A172 (cell line): Measurements from ENCODE around the gene AQP12B. TPM values are rescaled to one million over a fixed set of nuclear protein-coding genes. Genes with fewer than 3 reads are reported as not detected.

Source experiments
- DNase-seq: peaks from one replicate; pipeline ENCODE4 v3.0.0-alpha.2; 2015; ENCODE audit warnings: low spot score
- total RNA-seq: library from RNA; depleted of rRNA; stranded (reverse); fragments of >200 nt; shearing (Covaris generic); gene quantifications from 2 replicates; pipeline ENCODE4 v1.2.3, GENCODE V29; 2014

The AQP12B gene
- total RNA-seq, 1 experiment from 2014 or later: not detected

DNA sequence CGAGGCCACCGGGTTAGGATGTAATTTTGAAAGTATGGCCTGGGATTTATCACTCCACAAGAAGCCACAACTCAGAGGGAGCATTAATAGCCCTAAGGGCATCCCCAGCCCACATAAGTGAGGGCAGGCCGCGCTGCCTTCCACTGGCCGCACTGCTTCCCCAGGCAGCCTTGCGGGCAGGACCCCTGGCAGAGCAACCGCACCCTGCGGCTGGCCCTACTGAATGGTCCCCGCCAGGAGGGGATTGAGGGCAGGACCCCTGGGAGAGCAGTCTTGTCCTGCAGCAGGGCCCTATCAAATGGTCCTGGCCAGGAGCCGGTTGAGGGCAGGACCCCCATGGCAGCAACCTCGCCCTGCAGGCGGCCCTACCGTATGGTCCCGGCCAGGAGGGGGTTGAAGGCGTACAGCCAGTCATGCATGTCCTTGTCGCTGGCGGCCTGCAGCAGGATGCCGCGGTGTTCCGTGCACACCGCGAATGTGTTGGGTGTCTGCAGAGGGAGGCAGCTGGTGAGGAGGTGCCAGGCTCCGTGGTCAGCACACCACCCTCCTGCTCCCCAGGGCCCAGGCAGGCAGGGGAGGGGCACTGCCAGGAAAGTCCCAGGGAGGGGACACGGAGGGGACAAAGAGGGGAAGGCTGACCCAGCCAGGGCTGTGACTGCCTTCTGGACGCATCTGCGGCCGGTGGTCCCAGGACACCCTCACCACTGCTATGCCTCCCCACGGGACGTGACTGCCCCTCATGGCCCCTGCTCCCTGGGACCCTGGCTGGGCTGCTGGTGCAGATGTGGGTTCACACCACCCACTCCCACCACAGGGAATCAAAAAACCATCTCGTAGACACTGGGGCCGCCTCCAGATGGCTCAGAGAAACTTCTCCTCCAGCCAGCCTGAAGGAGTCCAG lies 35.2 kb upstream of the AQP12B start:
- DNase-seq: no peak

DNA sequence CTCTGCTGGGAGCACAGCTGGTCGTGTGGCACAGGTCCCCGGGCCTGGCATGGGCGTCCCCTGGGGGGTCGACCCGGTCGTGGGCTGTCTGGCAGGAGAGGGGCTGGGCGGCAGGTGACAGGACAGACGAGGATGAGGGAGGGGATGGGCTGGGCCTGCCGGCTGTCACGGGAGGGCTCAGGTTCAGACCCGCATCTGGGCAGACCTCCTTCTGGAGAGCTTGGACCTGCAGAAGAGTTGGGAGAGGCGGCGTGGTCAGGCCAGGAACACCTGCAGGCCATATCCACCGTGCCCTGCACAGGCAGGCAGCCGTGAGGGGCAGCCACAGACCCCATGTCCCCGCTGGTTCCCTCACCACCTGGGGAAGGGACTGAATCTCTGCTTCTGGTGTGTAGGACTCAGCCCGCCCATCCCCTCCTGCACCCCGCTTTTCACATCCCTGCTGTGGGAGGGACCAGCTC lies 34.5 kb upstream of the AQP12B start:
- no peak for DNase-seq

DNA sequence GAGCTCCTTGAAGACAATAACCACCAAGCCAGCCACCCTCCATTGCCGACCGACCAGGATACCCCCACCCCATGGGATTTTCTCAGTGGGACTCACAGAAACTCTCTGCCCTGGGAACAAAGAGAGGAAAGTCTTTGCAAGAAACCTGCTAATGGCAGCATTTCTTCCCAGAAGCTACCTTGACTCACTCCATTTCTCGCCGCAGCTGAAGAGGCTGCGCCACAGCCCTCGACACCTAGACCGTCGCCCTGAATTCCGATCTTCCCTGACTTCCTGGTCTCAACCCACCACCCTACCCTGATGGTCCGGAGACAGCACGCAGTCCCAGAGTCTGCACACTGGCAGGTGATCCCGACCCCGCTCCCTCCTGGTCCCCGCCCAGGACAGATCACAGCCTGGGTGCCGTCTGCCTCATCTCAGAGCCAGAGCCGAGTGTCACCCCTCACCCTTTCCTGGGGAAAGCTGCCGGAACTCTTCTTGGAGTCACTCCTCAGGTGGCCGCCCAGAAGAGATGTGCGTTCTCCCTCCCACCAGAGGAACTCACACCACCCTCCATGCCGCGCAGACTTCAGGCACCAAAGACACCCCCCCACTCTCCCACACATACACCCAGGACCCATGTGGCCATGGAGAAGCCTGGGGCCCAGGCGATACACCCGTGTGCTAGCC lies 33.6 kb upstream of the AQP12B start:
- DNase-seq: no peak

DNA sequence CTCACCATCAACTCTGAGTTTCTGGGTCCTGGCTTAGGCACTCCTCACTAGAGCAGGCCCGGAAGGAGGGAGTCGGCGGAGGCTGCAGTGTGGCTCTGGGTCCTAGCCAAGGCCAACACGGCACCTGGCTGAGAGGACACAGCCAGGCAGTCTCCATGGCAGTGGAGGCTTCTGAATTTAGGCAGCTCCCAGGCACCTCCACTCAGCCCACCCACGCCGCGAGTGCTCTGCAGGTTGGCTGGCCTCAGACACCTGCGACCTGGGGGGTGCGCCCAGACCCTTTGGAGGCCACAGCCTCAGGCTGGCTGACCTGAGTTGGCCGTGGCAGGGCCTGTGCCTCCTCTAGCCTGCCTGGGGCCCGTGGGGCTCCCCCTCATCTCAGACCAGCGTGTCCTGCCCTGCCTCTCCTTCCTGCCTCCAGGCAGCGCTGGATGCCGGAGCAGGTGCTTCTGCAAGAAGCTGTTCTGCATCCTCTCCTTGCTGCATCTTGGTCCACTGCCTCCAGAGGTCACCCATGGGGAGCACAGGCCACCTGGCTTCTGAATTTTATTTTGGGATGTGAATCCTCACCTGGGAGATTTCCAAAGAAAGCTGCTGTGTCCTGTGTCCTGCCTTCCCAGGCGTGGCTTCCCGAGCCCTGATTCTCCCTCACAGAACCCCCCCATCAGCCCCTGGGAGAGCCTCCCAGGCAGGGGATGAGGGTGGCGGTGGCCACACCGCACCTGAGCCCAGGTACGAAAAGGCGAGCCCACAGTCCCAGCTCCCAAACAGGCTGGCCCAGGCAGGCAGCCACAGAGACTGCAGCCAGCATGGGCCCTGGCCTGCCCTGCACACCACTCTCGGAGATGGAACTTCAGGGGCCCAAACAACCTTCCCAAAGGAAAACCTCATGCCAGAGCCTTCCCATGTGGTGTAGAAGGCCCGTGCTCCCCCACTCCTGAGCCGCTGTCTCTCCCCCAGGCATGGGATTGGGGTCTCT lies 32.4 kb upstream of the AQP12B start:
- DNase-seq: no peak

DNA sequence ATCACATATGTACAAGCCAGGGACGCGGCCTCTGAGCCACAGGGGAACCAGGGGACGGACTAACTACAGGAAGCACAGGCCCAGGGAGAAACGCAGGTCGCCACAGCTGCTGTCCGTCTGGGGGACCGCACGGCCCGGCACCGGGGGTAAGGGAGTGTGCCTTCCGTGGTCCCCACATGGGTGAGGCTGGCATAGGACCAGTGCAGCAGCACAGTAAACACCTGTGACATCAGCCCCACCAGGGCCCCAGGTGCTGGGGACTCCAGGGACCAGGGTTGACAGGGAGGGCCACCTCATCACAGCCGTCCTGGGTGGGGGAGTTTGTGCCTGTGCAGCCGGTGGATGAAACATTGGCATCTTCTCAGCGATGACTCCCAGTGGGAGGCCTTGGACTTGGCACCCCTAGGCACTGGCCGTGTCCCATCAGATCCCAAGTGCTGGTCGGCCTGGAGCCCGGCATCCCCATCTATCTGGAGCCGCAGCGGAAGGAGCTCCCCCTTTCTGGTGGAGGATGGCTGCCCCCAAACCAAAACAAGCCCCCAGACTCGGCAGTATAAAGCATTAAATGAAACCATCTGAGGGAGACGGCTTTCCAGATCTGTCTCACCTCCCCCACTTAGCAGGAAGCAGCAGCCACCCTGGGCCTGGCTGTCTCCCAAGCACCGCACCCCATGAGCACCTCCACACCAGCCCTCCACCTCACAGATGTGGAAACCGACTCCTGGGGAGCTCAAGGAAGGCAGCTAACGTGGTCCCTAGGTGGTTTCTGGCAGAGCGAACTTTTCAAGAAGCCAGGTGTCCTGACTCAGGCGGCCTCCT lies 31.5 kb upstream of the AQP12B start:
- no peak for DNase-seq

DNA sequence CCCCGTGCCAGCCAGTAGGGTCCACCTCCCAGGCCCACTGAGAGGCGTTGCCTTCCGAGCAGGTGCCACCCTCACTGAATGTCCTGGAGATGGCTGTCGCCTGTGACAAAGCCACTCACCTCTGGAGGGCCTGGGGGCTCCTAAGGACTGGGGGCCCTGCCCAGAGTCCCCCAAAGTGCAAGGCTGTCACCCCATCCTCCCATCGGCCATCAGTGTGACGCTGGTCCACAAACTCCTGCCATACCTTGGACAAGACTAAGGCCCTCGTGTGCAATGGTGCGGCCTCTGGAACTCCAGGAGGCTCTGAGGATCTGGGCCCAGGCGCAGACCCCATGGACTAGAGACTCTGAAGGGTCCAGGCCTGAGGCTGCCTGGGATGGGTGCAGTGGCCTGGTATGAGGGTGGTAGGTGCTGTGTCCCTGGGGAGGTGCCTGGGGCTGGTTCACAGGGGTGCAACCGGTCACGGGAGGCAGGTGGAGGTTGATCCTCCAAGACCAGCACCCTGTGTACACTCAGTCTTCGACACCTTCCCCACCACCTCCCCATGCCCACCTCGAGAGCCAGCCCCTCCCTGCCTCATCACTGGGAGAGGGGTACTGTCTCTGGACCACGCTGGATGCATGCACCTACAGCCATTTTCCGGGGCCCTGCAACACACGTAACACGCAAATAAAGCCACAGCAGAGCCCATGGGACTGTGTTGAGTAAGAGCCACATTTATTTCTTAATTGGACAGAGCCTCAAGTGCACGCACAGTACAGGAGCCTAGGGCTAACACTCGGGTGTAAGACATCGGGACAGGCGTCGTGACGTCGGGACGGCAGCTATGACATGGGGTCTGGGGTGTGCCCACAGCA lies 30.6 kb upstream of the AQP12B start:
- DNase-seq: no peak

DNA sequence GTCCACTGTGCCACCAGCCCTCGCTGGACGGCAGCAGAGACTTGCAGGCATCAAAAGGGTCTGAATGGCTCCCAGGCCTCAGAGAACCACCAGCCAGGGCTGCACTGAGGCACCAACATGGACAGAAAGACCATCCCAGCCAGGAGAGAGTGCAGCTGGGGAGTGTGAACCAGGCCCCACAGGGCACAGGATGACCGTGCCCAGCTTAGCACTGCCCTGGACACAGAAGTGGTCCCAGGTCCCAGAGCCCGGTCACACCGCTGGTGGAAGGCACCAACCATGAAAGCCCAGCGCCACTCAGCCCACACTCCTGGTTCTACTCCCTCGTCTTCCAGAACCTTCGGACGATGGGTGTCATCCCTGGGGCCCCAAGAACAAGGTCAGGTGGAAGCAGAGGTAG lies 29.4 kb upstream of the AQP12B start:
- DNase-seq: no peak

DNA sequence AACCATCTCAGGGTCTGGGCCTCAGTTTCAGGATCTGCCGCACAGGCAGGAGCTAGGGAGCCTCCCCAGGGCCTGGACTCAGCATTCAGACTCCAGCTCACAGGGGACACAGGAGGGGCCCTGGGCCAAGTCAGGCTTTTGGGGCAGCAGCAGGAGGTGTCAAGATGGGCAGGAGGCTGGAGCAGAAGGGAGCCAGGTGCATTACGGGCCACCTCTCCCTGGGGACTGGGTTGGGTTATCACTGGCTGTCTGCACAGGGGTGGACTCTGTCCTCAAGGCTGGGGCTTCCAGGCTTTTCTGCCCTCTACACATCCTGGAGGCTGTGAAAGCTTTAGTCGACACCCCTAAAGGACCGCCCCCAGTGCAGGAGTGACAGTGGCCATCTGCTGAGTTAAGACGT lies 29.0 kb upstream of the AQP12B start:
- no peak for DNase-seq

DNA sequence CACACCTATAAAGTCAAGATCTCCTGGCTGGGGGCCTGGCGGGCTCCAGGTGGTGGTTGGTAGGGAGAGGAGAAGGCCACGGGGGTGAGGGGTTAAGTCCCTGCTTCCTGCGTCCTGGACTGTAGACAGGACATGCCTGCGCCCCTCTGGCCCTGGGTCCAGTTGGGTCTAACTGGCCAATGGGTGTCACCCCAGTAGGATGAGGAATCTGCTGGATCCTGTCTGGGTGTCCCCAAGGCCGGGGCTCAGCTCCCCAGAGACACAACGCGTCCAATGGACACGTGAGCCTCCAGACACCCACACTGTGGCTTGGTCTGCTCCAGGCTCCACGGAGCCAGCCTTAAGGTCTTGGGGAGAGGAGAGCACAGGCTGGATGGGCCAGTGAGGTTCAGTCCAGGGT lies 28.6 kb upstream of the AQP12B start:
- DNase-seq: no peak

DNA sequence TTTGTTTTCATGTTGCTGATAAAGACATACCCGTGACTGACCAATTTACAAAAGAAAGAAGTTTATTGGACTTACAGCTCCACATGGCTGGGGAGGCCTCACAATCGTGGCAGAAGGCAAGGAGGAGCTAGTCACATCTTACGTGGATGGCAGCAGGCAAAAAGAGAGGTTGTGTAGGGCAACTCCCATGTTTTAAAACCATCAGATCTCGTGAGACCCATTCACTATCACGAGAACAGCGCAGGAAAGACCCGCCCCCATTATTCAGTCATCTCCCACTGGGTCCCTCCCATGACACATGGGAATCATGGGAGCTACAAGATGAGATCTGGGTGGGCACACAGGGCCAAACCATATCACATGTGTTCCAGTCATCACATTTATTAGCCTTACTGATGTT lies 25.8 kb upstream of the AQP12B start:
- no peak for DNase-seq

DNA sequence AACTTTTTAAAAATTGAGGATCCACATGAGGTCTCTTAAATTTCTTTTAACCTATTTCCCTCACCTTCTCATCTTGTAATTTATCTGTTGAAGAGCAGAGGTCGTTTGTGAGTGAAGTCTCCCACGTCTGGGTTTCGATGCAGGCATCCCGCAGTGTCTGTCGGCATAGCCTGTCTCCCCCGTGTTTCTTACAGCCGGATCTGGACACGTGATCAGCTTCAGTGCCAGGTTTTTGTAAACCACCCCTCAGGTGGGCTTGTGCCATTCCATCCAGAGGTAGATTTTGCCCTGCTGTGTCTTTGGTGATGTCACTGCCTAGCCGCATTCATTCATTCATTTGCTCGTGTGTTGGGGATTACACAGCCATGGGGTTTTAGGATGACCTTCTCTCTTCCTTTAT lies 25.1 kb upstream of the AQP12B start:
- no peak for DNase-seq

DNA sequence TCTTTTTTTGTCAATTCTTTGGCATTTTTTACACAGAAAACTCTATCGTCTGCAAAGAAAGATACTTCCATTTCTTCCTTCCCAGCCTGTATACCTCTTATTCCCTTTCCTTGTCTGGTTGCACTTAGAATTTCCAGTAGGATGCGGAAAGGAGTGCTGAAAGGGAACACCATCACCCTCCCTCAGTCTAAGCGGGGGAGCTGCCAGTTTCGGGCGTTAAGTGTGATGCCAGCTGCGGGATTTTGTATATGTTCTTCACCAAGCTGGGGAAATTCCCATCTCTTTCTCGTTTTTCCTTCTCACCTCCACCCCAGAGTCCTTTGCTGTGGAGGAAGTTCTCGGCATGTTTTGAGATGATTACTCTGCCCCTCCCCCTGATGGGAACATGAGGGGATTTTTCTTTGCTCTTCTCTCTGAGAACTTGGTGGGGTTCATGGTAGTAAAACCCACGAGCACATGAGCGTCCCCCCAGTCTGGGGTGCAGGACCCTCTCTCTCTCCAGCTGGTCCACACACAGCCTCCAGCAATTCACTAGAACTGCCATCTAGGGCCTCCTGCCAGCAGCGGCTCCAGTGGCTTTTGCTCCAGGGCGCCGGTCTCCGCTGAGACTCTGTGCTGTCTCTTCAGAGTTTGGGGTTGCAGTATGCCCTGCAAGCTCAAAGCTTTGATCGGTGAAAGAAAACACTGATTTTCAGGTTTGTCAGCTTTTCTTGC lies 24.5 kb upstream of the AQP12B start:
- DNase-seq: no peak

DNA sequence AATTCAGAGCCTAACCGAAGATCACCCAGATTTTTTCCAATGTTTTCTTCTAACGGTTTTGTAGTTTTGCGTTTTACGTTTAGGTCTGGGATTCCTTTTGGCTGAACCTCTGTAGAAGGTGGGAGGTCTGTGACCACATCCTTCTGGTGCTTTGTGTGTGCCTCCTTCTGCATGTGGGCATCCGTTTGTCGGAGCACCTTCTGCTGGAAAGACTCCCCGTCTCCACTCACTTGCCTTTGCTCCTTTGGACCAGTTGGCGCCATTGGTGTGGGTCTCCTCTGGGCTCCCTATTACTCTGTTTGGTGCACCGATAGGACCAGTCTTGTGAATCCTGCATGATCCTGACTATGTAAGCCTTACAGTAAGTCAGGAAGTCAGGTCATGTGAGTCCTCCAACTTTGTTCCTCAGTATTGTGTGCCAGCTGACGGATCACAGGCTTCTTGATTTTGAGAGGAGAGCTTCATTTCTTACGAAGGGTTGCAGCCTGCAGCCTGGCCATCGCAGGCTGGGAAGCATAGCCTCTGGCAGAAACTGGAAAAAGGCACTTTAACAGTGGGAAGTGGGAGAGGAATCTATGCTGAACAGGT lies 22.6 kb upstream of the AQP12B start:
- no peak for DNase-seq

DNA sequence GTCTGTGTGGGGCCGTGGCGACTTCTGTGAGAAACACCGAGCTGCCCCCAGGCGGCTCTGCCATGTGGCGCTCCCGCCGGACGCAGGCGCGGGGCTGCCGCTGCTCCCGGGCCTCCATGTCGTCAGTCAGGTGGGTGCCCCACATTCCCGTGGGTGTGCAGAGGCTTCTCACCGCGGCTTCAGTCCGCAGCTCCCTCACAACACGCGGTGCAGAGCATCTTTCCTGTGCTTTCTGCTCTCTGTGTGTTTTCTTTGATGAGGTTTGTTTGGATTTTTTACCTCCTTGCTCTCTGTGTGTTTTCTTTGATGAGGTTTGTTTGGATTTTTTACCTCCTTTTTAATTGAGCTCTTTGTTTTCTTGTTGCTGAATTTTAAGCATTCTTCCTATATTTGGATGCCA lies 22.0 kb upstream of the AQP12B start:
- no peak for DNase-seq

DNA sequence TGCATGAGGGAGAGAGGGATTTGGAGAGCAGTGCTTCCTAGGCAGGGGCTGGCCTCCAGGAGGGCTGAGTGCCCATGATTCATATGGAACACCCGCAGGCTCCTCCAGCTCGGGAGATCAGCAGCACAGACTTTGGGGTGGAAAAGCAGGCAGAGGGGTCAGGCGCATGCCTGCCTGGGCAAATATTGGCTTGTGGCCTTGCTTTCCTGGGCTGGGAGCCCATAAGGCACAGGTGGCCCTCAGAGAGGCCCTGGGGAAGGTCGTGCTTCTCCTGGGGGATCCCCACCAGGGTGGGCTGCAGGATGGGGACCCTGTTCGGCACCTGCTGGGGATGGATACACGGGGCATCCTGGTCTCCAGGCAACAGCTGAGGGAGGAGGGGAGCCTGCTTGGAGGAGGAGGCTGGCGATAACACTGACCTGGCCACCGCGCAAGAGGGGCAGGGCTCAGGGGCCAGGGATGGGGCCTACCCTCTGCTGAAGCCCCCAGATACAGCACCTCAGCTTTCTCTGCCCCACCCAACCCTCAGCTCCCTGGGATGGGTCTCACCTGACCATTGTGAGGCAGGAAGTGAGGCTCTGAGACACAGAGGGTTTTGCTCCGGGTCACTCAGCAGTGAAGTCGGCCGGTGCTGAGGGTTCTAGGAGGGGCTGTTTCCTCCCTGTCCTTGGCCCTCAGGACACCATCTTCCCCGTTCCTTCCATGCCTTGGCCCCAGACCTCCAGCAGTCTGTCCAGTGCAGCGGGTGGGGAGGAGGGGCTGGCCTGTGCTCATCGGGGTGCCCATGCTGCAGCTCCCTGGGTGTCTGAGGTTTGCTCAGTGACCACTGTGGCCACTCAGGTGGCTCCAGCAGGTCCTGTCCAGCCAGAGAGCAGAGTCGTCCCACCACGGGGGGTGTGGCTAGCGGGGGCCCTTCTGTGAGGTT lies 21.0 kb upstream of the AQP12B start:
- DNase-seq: no peak

DNA sequence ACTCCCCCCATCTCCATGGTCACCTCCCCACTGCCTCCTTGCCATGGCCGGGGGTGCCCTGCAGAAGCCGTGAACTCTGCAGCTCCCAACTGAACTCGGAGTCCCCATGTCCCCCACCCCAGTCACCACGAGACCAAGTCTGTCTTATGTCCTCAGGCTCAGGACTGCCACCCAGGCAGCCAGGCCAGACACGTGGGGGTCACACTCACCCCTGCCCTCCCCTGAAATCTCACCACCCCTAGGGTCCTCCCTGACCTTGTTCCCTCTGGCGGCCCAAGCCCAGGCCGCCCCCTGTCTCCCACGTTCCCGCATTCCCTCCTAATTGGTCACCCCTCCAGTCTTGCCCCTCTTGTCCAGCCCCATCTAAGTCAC lies 19.9 kb upstream of the AQP12B start:
- DNase-seq: no peak

DNA sequence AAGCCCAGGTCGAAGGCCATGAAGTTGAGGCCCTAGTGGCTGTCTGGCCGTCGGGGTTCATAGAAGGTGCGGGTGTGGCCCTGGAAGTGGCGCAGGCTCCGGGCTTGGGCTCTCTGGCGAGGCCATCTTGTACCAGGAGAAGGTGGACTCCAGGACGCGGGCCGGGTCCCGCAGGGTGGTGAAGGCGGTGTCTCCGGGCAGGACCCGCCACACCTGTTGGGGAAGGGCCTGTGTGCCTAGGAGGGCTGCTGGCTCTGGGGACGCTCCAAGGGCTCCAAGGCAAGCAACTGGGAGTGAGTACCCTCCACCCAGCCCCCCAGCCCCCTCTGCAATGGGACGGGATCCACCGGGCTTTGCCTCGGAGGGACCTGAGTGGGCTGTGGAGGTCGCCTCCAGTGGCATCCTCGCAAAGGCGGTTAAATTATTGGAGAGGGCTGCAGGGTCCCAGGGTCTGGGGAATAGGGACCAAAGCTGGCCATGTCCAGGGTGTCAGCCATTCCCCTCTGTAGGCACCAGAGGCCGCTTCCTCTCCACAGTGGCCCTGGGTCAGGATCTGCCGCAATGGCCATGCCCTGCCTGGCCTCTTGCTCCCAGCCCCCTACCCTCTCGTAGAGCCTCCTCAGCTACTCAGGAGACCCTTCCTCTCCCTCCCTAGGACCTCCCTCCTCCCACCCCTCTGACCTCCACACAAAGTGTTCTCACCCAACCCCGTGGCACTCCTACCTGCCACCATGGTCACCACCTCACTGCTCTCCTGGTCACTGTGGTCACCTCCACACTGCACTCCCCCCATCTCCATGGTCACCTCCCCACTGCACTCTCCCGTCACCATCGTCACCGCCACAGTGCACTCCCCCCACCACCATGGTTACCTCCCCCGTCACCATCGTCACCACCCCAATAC lies 19.3 kb upstream of the AQP12B start:
- DNase-seq: no peak
